DMS53 treated with DMSO at 0.1 percent for 48 hours (cell line): ENCODE results near the gene CEP44.

Experiments used
- DNase-seq: peaks from one replicate; lab custom pipeline; 2025; ENCODE audit not compliant: unreplicated experiment; lab: John Stamatoyannopoulos, UW

The CEP44 gene

GRCh38 chr4:174381440-174381800, 97.7 kb downstream of the CEP44 start:
- DNase-seq: no peak
